Prostate gland (tissue), 2 donors: ENCODE data around the gene SCAPER.

Experiments used
- POLR2A ChIP-seq: fragments of 450-650 bp; IDR thresholded peaks from one replicate; pipeline ENCODE4 v1.6.1; 2016; ENCODE audit warnings: antibody characterized with exemption, mild to moderate bottlenecking
- POLR2AphosphoS5 ChIP-seq: sonication (generic); formaldehyde crosslinking; IDR thresholded peaks from one replicate; pipeline ENCODE4 v1.6.1; 2017; ENCODE audit warnings: antibody characterized with exemption
- TF ChIP-seq, protein P1 (sequence below), 4 experiments: fragments of 200-600 bp in 2 of 4; fragments of 450-650 bp in 2 of 4; sonication (generic) in 2 of 4; IDR thresholded peaks; 1 replicate in 3 of 4; 2 replicates in 1 of 4; pipeline ENCODE4 v1.5.1; 2016 to 2019; ENCODE audit warnings: antibody characterized with exemption in 4 of 4, mild to moderate bottlenecking in 2 of 4, moderate library complexity in 2 of 4

DNA sequence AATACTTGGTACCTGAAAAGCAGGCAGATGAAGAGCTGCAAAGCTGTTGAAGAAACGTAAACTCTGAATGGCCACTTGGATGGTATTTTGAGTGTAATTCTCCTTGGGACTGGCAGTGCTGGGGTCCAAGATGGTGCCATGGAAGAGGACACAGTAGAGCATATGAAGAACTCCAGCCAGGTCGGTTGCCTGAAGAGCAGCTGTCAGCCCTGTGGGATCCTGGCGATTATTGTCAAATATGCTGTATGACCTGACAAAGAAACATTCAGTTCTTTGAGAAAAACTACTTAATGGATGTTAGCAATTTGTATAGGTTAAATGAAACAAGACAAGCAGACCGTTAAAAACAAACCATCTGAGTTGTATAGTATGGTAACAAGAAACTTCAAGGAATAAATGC lies 523.8 kb downstream of the SCAPER start:
- no peak for TF ChIP-seq POLR2AphosphoS5
- TF ChIP-seq, protein P1, sequence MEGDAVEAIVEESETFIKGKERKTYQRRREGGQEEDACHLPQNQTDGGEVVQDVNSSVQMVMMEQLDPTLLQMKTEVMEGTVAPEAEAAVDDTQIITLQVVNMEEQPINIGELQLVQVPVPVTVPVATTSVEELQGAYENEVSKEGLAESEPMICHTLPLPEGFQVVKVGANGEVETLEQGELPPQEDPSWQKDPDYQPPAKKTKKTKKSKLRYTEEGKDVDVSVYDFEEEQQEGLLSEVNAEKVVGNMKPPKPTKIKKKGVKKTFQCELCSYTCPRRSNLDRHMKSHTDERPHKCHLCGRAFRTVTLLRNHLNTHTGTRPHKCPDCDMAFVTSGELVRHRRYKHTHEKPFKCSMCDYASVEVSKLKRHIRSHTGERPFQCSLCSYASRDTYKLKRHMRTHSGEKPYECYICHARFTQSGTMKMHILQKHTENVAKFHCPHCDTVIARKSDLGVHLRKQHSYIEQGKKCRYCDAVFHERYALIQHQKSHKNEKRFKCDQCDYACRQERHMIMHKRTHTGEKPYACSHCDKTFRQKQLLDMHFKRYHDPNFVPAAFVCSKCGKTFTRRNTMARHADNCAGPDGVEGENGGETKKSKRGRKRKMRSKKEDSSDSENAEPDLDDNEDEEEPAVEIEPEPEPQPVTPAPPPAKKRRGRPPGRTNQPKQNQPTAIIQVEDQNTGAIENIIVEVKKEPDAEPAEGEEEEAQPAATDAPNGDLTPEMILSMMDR (IDR thresholded peaks at IDR 0.05): no peak
- TF ChIP-seq POLR2A: no peak
